ENCODE data around the gene KLRC3.
"Not testable (repeated sequence)": the region's sequence is repeated elsewhere in the genome, so short reads cannot be mapped to it uniquely, and the experiment has no call there.

Gene KLRC3

DNA sequence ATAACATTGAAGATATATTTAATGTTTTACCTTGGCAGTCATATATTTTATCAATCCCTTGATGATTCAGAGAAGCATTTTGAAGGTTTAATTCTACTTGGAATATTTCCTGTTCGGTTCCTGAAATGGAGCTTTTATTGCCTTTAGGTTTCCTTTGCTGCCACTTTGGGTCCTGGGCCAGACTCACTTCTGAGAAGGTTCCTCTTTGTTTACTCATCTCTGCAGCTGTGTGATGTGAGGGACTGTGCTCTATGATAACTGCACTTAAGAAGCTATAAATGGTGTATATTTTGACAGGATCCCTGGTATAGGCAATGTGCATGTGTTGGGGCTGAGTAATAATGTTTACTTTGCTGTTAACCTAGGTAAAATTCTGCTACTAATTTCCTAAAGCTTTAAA is at the start of gene KLRC3:
Gene KLRC3, minus strand, starts transcription at position 262 of the 400 bp plus-strand sequence. Its CDS starts 45 bp downstream, at position 217.
- H3K4me3 ChIP-seq; H3K9me3 ChIP-seq (ENCODE audit: low read depth, low read length); H3K36me3 ChIP-seq (ENCODE audit: insufficient read depth, low read length); DNase-seq (ENCODE audit: low read depth, low spot score); H3K27ac ChIP-seq; H3K9ac ChIP-seq (ENCODE audit: insufficient read length): not testable (repeated sequence)

GRCh38 chr12:10469701-10470100 is 49.3 kb upstream of the KLRC3 start:
- no peaks in the 10 kb centered on the region for H3K36me3 ChIP-seq (ENCODE audit: insufficient read depth, low read length)
- no peak overlapping the region for H3K4me3 ChIP-seq
- H3K9me3 ChIP-seq (ENCODE audit: low read depth, low read length), result no peaks in the 10 kb centered on the region
- no peak overlapping the region for H3K9ac ChIP-seq (ENCODE audit: insufficient read length)
- no peak for DNase-seq (ENCODE audit: low read depth, low spot score)
- TF ChIP-seq FOXP2 (optimal IDR thresholded peaks at IDR 0.05; ENCODE audit: control extremely low read depth, extremely low read length, insufficient read depth) (no peak), EZH2 (IDR thresholded peaks at IDR 0.05) (no peak), POLR2AphosphoS5 (IDR thresholded peaks at IDR 0.05; ENCODE audit: borderline replicate concordance, low read depth, low read length) (no peak)
- H3K27ac ChIP-seq, result no peak overlapping the region

DNA sequence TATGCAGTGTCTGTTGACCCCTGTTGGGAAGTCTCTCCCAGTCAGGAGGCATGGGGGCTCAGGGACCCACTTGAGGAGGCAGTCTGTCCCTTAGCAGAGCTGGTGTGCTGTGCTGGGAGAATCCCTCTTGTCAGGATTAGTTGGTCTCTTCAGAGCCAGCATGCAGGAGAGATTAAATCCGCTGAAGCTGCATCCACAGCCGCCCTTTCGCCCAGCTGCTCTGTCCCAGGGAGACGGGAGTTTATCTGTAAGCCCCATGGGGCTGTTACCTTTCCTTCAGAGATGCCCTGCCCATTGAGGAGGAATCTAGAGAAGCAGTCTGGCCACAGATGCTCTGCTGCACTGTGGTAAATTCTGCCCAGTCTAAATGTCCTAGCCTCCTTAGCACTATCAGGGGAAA is 45.9 kb upstream of the KLRC3 start:
- H3K9ac ChIP-seq (ENCODE audit: insufficient read length), result no peak overlapping the region
- no peak overlapping the region for H3K4me3 ChIP-seq
- no peaks in the 10 kb centered on the region for H3K9me3 ChIP-seq (ENCODE audit: low read depth, low read length)
- no peak overlapping the region for H3K27ac ChIP-seq
- no peak for DNase-seq (ENCODE audit: low read depth, low spot score)
- H3K36me3 ChIP-seq (ENCODE audit: insufficient read depth, low read length), result no peaks in the 10 kb centered on the region
- TF ChIP-seq POLR2AphosphoS5 (IDR thresholded peaks at IDR 0.05; ENCODE audit: borderline replicate concordance, low read depth, low read length) (no peak), EZH2 (IDR thresholded peaks at IDR 0.05) (no peak), FOXP2 (optimal IDR thresholded peaks at IDR 0.05; ENCODE audit: control extremely low read depth, extremely low read length, insufficient read depth) (no peak)

- no peak overlapping the region for H3K4me3 ChIP-seq
- TF ChIP-seq EZH2 (IDR thresholded peaks at IDR 0.05), result no peak
- no peak for TF ChIP-seq POLR2AphosphoS5 (IDR thresholded peaks at IDR 0.05; ENCODE audit: borderline replicate concordance, low read depth, low read length)
- TF ChIP-seq FOXP2 (optimal IDR thresholded peaks at IDR 0.05; ENCODE audit: control extremely low read depth, extremely low read length, insufficient read depth), result no peak
- H3K27ac ChIP-seq, result no peak overlapping the region
- H3K9ac ChIP-seq (ENCODE audit: insufficient read length), result no peak overlapping the region
- no peaks in the 10 kb centered on the region for H3K9me3 ChIP-seq (ENCODE audit: low read depth, low read length)
- H3K36me3 ChIP-seq (ENCODE audit: insufficient read depth, low read length), result no peaks in the 10 kb centered on the region
- no peak for DNase-seq (ENCODE audit: low read depth, low spot score)
Observed at GRCh38 chr12:10457760-10458159, 37.4 kb upstream of the KLRC3 start.

- Histone ChIP-seq H3K9ac (ENCODE audit: insufficient read length) (no peak overlapping the region), H3K9me3 (ENCODE audit: low read depth, low read length) (no peaks in the 10 kb centered on the region), H3K27ac (no peak overlapping the region), H3K4me3 (no peak overlapping the region), H3K36me3 (ENCODE audit: insufficient read depth, low read length) (no peaks in the 10 kb centered on the region)
- no peak for DNase-seq (ENCODE audit: low read depth, low spot score)
- TF ChIP-seq POLR2AphosphoS5 (IDR thresholded peaks at IDR 0.05; ENCODE audit: borderline replicate concordance, low read depth, low read length) (no peak), FOXP2 (optimal IDR thresholded peaks at IDR 0.05; ENCODE audit: control extremely low read depth, extremely low read length, insufficient read depth) (no peak), EZH2 (IDR thresholded peaks at IDR 0.05) (no peak)
Observed at GRCh38 chr12:10456856-10457255, 36.5 kb upstream of the KLRC3 start.

DNA sequence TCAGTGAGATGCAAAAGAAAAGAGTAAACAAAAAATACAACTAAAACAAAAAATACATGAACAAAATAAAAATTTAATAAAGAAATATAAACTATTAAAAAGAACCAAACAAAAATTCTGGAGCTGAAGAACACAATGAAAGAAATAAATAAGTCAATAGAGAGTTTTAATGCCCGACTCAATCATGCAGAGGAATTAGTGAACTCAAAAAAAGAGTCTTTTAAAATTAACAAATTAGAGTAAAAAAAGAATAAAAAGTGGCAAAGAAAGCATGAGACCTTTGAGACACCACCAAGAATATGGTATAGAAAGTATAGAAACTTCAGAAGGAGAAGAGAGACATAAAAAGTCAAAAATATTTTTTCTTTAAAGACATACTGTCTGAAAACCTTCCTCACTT is 35.4 kb upstream of the KLRC3 start:
- Histone ChIP-seq H3K27ac (no peak overlapping the region), H3K9me3 (ENCODE audit: low read depth, low read length) (no peaks in the 10 kb centered on the region), H3K36me3 (ENCODE audit: insufficient read depth, low read length) (no peaks in the 10 kb centered on the region), H3K4me3 (no peak overlapping the region), H3K9ac (ENCODE audit: insufficient read length) (no peak overlapping the region)
- no peak for DNase-seq (ENCODE audit: low read depth, low spot score)
- no peak for TF ChIP-seq POLR2AphosphoS5 (IDR thresholded peaks at IDR 0.05; ENCODE audit: borderline replicate concordance, low read depth, low read length)

GRCh38 chr12:10454531-10454930 is 34.1 kb upstream of the KLRC3 start:
- Histone ChIP-seq H3K9me3 (ENCODE audit: low read depth, low read length) (no peaks in the 10 kb centered on the region), H3K9ac (ENCODE audit: insufficient read length) (no peak overlapping the region), H3K36me3 (ENCODE audit: insufficient read depth, low read length) (no peaks in the 10 kb centered on the region), H3K27ac (no peak overlapping the region), H3K4me3 (no peak overlapping the region)
- TF ChIP-seq FOXP2 (optimal IDR thresholded peaks at IDR 0.05; ENCODE audit: control extremely low read depth, extremely low read length, insufficient read depth) (no peak), POLR2AphosphoS5 (IDR thresholded peaks at IDR 0.05; ENCODE audit: borderline replicate concordance, low read depth, low read length) (no peak), EZH2 (IDR thresholded peaks at IDR 0.05) (no peak)
- no peak for DNase-seq (ENCODE audit: low read depth, low spot score)

DNA sequence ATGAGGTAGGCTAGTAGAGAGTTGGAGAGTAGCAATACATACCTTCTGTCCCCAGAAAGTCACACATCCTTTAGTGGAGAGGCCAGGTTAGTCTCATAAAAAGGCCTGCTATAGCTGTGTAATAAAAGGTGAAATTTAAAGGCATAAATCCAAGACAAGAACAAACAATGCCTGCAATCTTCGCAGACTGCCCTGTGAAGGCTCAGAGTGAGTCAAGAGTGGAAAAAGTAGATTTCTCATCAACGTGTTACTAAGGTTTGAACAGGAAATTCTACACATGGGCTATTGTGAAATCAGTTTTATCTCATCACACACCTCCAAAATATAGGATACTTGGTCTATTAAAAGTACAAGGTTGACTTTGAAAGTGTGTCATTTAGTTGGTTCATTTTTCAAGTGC is 32.8 kb upstream of the KLRC3 start, which contains the start of gene KLRC1:
Gene KLRC1, minus strand, starts transcription at position 222 of the 400 bp plus-strand sequence. CDS start 2,221 bp downstream, outside the sequence.
- no peak within 1 kb of the TSS for H3K27ac ChIP-seq
- H3K4me3 ChIP-seq, result no peak within 1 kb of the TSS
- no peak within 1 kb of the TSS for H3K9ac ChIP-seq (ENCODE audit: insufficient read length)
- no peaks in the 10 kb centered on the region for H3K36me3 ChIP-seq (ENCODE audit: insufficient read depth, low read length)
- DNase-seq (ENCODE audit: low read depth, low spot score), result no peak
- H3K9me3 ChIP-seq (ENCODE audit: low read depth, low read length), result no peaks in the 10 kb centered on the region
- TF ChIP-seq POLR2AphosphoS5 (IDR thresholded peaks at IDR 0.05; ENCODE audit: borderline replicate concordance, low read depth, low read length) (no peak), EZH2 (IDR thresholded peaks at IDR 0.05) (no peak), FOXP2 (optimal IDR thresholded peaks at IDR 0.05; ENCODE audit: control extremely low read depth, extremely low read length, insufficient read depth) (no peak)

DNA sequence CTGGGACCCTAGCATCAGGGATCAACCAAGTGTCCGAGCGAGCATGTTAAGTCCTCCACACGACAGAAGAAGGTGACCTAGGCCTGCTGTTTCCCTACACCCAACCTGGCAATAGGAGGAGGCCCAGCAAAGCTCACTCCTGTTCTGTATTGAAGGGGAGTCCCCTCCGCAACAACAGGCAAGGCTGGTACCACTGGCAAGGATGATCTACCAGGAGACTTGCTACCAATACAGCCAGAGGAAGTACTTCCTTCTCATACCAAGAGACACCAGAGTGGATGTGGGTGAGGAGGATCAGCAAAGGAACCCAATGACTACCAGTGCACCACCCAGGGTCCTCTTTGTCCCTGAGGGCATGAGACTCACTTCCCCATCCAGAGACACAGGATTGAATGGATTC is 27.8 kb upstream of the KLRC3 start:
- H3K4me3 ChIP-seq, result no peak overlapping the region
- TF ChIP-seq EZH2 (IDR thresholded peaks at IDR 0.05) (no peak), FOXP2 (optimal IDR thresholded peaks at IDR 0.05; ENCODE audit: control extremely low read depth, extremely low read length, insufficient read depth) (no peak), POLR2AphosphoS5 (IDR thresholded peaks at IDR 0.05; ENCODE audit: borderline replicate concordance, low read depth, low read length) (no peak)
- DNase-seq (ENCODE audit: low read depth, low spot score), result no peak
- H3K9ac ChIP-seq (ENCODE audit: insufficient read length), result no peak overlapping the region
- no peak overlapping the region for H3K27ac ChIP-seq
- H3K9me3 ChIP-seq (ENCODE audit: low read depth, low read length), result no peaks in the 10 kb centered on the region
- no peaks in the 10 kb centered on the region for H3K36me3 ChIP-seq (ENCODE audit: insufficient read depth, low read length)

DNA sequence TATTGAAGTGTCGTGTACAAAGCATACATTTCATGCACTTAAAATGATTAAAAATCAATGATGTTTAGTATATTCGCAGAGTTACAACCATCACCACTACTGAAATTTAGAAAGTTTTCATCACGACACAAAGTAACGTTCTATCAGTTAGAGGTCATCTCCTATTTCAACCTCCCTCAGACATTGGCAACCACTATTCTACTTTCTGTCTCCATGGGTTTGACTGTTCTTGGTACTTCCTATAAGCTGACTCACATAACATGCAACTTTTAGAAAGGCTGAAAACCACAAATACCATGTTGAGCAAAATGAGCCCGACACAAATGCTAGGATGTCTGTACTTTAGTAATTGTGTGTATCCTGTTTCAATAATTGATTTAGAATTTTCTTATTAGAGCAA is 25.7 kb upstream of the KLRC3 start:
- not testable (repeated sequence) for DNase-seq (ENCODE audit: low read depth, low spot score)

DNA sequence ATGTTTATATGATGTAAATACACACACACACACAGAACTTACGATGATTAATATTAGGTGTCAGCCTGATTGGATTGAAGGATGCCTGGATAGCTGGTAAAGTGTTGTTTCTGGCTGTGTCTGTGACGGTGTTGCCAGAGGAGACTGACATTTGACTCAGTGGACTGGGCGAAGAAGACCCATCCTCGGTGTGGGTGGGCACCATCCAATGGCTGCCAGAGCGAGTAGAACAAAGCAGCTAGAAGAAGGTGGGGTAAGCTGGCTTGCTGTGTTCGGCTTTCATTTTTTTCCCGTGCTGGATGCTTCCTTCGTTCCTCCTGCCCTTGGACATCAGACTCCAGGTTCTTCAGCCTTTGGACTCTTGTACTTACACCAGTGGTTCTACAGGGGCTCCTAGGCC is 20.7 kb upstream of the KLRC3 start:
- not testable (repeated sequence) for H3K27ac ChIP-seq; H3K36me3 ChIP-seq (ENCODE audit: insufficient read depth, low read length); H3K9ac ChIP-seq (ENCODE audit: insufficient read length); H3K9me3 ChIP-seq (ENCODE audit: low read depth, low read length); H3K4me3 ChIP-seq; DNase-seq (ENCODE audit: low read depth, low spot score)

More for the DNA sequence above, 25.7 kb upstream of the KLRC3 start:
- not testable (repeated sequence) for H3K9ac ChIP-seq (ENCODE audit: insufficient read length); H3K27ac ChIP-seq; H3K4me3 ChIP-seq; H3K9me3 ChIP-seq (ENCODE audit: low read depth, low read length); H3K36me3 ChIP-seq (ENCODE audit: insufficient read depth, low read length)

GRCh38 chr12:10439608-10440274 is 19.3 kb upstream of the KLRC3 start:
- DNase-seq (ENCODE audit: low read depth, low spot score); H3K27ac ChIP-seq; H3K36me3 ChIP-seq (ENCODE audit: insufficient read depth, low read length); H3K4me3 ChIP-seq; H3K9ac ChIP-seq (ENCODE audit: insufficient read length); H3K9me3 ChIP-seq (ENCODE audit: low read depth, low read length): not testable (repeated sequence)

Data from SK-N-MC (cell line).